HG03039 (cell line): Measurements from ENCODE around the gene SORBS1.
"Not testable (repeated sequence)": the region's sequence is repeated elsewhere in the genome, so short reads cannot be mapped to it uniquely, and the experiment has no call there.

Experiments used
- ATAC-seq: cut with Tn5 transposase; IDR thresholded peaks from one replicate; pipeline ENCODE4 v1.9.1; 2021; ENCODE audit warnings: mild to moderate bottlenecking, moderate library complexity; ENCODE audit not compliant: unreplicated experiment

The SORBS1 gene

GRCh38 chr10:95496246-95496911 is 64.8 kb downstream of the SORBS1 start:
- ATAC-seq: no peak

GRCh38 chr10:95493862-95494261 is 67.3 kb downstream of the SORBS1 start:
- ATAC-seq: no peak

GRCh38 chr10:95487994-95488393 is 73.2 kb downstream of the SORBS1 start:
- ATAC-seq: no peak

GRCh38 chr10:95485056-95485844 is 75.9 kb downstream of the SORBS1 start:
- no peak for ATAC-seq

GRCh38 chr10:95482501-95483233 is 78.5 kb downstream of the SORBS1 start:
- no peak for ATAC-seq

GRCh38 chr10:95480901-95481491 is 80.2 kb downstream of the SORBS1 start:
- ATAC-seq: no peak

- ATAC-seq: no peak
Observed at GRCh38 chr10:95480102-95480900, 80.9 kb downstream of the SORBS1 start.

- no peak for ATAC-seq
Observed at GRCh38 chr10:95478935-95479334, 82.2 kb downstream of the SORBS1 start.

GRCh38 chr10:95478185-95478584 is 83.0 kb downstream of the SORBS1 start:
- no peak for ATAC-seq

- no peak for ATAC-seq
Observed at GRCh38 chr10:95477175-95477520, 84.0 kb downstream of the SORBS1 start.

GRCh38 chr10:95476469-95477174 is 84.5 kb downstream of the SORBS1 start:
- ATAC-seq: no peak

- ATAC-seq: no peak
Observed at GRCh38 chr10:95475827-95476468, 85.2 kb downstream of the SORBS1 start.

- no peak for ATAC-seq
Observed at GRCh38 chr10:95475003-95475383, 86.2 kb downstream of the SORBS1 start.

GRCh38 chr10:95474228-95475002 is 86.8 kb downstream of the SORBS1 start:
- ATAC-seq: no peak

GRCh38 chr10:95472304-95473088 is 88.7 kb downstream of the SORBS1 start:
- ATAC-seq: no peak

- ATAC-seq: no peak
Observed at GRCh38 chr10:95469676-95470075, 91.5 kb downstream of the SORBS1 start.

- ATAC-seq: no peak
Observed at GRCh38 chr10:95469251-95469650, 91.9 kb downstream of the SORBS1 start.

- not testable (repeated sequence) for ATAC-seq
Observed at GRCh38 chr10:95467642-95468041, 93.5 kb downstream of the SORBS1 start.
